ENCODE results near the gene KRTAP9-7.

- TF ChIP-seq, protein P1, sequence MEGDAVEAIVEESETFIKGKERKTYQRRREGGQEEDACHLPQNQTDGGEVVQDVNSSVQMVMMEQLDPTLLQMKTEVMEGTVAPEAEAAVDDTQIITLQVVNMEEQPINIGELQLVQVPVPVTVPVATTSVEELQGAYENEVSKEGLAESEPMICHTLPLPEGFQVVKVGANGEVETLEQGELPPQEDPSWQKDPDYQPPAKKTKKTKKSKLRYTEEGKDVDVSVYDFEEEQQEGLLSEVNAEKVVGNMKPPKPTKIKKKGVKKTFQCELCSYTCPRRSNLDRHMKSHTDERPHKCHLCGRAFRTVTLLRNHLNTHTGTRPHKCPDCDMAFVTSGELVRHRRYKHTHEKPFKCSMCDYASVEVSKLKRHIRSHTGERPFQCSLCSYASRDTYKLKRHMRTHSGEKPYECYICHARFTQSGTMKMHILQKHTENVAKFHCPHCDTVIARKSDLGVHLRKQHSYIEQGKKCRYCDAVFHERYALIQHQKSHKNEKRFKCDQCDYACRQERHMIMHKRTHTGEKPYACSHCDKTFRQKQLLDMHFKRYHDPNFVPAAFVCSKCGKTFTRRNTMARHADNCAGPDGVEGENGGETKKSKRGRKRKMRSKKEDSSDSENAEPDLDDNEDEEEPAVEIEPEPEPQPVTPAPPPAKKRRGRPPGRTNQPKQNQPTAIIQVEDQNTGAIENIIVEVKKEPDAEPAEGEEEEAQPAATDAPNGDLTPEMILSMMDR (conservative IDR thresholded peaks at IDR 0.05; ENCODE audit: low read depth, low read length): no peak
- no peak for TF ChIP-seq EZH2 (IDR thresholded peaks at IDR 0.05; ENCODE audit: borderline replicate concordance, low read depth, low read length, poor library complexity, severe bottlenecking)
Observed at GRCh38 chr17:41284546-41284945, 9.0 kb downstream of the KRTAP9-7 start.
